CD4-positive, alpha-beta T cell treated with Interleukin-6 at 100 ng/mL for 8 hours (primary cell): Measurements from ENCODE around the gene PREX1.

Source experiments
- DNase-seq: peaks from one replicate; pipeline ENCODE4 v3.0.0-alpha.2; 2020; ENCODE audit warnings: mixed read lengths, low spot score

The PREX1 gene

GRCh38 chr20:48681873-48682426, 145.8 kb downstream of the PREX1 start:
- no peak for DNase-seq

GRCh38 chr20:48681201-48681872, 146.5 kb downstream of the PREX1 start:
- no peak for DNase-seq

- no peak for DNase-seq
Measured at GRCh38 chr20:48680650-48681049, 147.1 kb downstream of the PREX1 start.

- no peak for DNase-seq
Measured at GRCh38 chr20:48679599-48679998, 148.2 kb downstream of the PREX1 start.

- no peak for DNase-seq
Measured at GRCh38 chr20:48679011-48679410, 148.8 kb downstream of the PREX1 start.

GRCh38 chr20:48678421-48678820, 149.4 kb downstream of the PREX1 start:
- no peak for DNase-seq

- no peak for DNase-seq
Measured at GRCh38 chr20:48676795-48677460, 150.9 kb downstream of the PREX1 start.

- no peak for DNase-seq
Measured at GRCh38 chr20:48676125-48676524, 151.7 kb downstream of the PREX1 start.

GRCh38 chr20:48674461-48674860, 153.3 kb downstream of the PREX1 start:
- DNase-seq: no peak

- DNase-seq: no peak
Measured at GRCh38 chr20:48673507-48673906, 154.3 kb downstream of the PREX1 start.

GRCh38 chr20:48672324-48672723, 155.5 kb downstream of the PREX1 start:
- DNase-seq: no peak

GRCh38 chr20:48671141-48671540, 156.7 kb downstream of the PREX1 start:
- no peak for DNase-seq

- no peak for DNase-seq
Measured at GRCh38 chr20:48669946-48670605, 157.7 kb downstream of the PREX1 start.

GRCh38 chr20:48668451-48668946, 159.3 kb downstream of the PREX1 start:
- DNase-seq: no peak

- no peak for DNase-seq
Measured at GRCh38 chr20:48667889-48668413, 159.8 kb downstream of the PREX1 start.

GRCh38 chr20:48667481-48667880, 160.3 kb downstream of the PREX1 start:
- no peak for DNase-seq

GRCh38 chr20:48665785-48666184, 162.0 kb downstream of the PREX1 start:
- no peak for DNase-seq

- DNase-seq: no peak
Measured at GRCh38 chr20:48662711-48663110, 165.1 kb downstream of the PREX1 start.

GRCh38 chr20:48661575-48662455, 166.0 kb downstream of the PREX1 start:
- DNase-seq: no peak

- no peak for DNase-seq
Measured at GRCh38 chr20:48660788-48661187, 167.0 kb downstream of the PREX1 start.

- DNase-seq: no peak
Measured at GRCh38 chr20:48659858-48660257, 167.9 kb downstream of the PREX1 start.

GRCh38 chr20:48658505-48658904, 169.3 kb downstream of the PREX1 start:
- DNase-seq: no peak
